ENCODE measurements around the gene NEUROG2.

DNA sequence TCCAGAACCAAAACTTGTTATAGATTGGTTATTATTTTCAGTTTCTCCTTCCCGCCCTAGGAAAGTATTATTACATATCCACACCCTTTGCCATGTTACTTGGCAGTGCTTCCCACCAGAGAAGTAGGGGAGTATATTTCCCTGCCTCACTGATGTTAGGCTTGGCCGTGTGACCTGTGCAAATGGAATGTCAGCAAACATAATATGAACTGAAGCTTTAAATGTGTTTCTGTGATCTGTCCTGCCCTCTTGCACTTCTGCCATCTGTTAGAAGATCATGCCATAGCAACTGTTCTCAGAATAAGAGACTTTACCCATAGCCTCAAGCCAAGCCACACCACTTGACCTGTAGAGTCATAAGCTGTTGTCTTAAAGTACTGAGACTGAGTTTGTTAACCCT is 36.7 kb upstream of the NEUROG2 start:
- TF ChIP-seq, protein P1, sequence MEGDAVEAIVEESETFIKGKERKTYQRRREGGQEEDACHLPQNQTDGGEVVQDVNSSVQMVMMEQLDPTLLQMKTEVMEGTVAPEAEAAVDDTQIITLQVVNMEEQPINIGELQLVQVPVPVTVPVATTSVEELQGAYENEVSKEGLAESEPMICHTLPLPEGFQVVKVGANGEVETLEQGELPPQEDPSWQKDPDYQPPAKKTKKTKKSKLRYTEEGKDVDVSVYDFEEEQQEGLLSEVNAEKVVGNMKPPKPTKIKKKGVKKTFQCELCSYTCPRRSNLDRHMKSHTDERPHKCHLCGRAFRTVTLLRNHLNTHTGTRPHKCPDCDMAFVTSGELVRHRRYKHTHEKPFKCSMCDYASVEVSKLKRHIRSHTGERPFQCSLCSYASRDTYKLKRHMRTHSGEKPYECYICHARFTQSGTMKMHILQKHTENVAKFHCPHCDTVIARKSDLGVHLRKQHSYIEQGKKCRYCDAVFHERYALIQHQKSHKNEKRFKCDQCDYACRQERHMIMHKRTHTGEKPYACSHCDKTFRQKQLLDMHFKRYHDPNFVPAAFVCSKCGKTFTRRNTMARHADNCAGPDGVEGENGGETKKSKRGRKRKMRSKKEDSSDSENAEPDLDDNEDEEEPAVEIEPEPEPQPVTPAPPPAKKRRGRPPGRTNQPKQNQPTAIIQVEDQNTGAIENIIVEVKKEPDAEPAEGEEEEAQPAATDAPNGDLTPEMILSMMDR (IDR thresholded peaks at IDR 0.05; ENCODE audit: extremely low read depth in 1 of 2, insufficient read depth in 1 of 2, low read depth in 1 of 2, low read length in 2 of 2) = no peak
- TF ChIP-seq FOS (IDR thresholded peaks at IDR 0.05; ENCODE audit: borderline replicate concordance, insufficient read depth, low read length) (no peak), POLR2A (IDR thresholded peaks at IDR 0.05; ENCODE audit: low read depth, low read length) (no peak), MYC (IDR thresholded peaks at IDR 0.05; ENCODE audit: low read depth, low read length) (no peak), MAX (IDR thresholded peaks at IDR 0.05; ENCODE audit: insufficient read depth, insufficient read length) (no peak), POLR2AphosphoS5 (IDR thresholded peaks at IDR 0.05; ENCODE audit: insufficient read depth, low read depth, low read length) (no peak), EZH2 (IDR thresholded peaks at IDR 0.05; ENCODE audit: borderline replicate concordance, low read depth, low read length, severe bottlenecking) (no peak), JUN (IDR thresholded peaks at IDR 0.05; ENCODE audit: borderline replicate concordance, insufficient read depth, insufficient read length, low read depth) (no peak), GATA2 (IDR thresholded peaks at IDR 0.05; ENCODE audit: insufficient read depth, insufficient read length, low read depth, low read length) (no peak)

All from endothelial cell of umbilical vein (primary cell).